ENCODE data around the gene MFGE8.

Gene MFGE8

DNA sequence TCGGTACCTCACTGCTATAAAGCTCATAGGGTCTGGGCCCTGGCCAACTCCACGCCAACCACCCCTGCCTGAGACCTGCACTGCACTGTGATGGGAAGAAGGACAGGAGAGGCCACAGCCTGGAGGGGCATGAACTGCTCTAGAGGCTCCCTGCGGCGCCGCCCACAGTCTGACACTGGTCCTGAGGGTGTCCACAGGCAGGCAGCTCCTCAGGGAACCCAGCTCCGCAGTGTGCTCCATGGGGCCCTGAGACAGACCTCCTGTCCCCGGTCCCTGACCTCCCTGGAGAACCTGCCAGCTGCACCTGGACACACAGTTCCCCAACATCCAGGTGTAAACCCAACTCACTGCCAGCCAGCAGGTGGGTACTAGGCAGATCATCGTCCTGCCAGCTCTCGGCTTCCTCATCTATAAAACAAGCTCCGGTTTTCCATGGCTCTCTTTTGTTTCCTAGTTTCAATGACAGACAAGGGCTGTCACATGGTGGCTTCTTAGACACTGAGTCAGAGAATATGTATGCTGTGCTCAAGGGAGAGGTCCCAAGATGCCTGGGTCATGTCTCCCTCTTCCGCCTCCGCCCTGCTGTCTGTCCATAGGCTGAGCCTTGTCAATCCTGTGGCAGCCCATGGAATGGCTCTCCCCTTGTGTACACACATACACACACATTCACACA is 12.7 kb downstream of the MFGE8 start:
- in situ Hi-C loops (cut with HindIII; ENCODE audit: low pct_ligation_motif_present, low sequenced_read_pairs): loop anchor here (25.0 kb wide), 1 partner anchor 112 kb away; no protein-coding TSS in a partner anchor
- peak; percentile 84 for DNase-seq
- TF ChIP-seq, protein P1, sequence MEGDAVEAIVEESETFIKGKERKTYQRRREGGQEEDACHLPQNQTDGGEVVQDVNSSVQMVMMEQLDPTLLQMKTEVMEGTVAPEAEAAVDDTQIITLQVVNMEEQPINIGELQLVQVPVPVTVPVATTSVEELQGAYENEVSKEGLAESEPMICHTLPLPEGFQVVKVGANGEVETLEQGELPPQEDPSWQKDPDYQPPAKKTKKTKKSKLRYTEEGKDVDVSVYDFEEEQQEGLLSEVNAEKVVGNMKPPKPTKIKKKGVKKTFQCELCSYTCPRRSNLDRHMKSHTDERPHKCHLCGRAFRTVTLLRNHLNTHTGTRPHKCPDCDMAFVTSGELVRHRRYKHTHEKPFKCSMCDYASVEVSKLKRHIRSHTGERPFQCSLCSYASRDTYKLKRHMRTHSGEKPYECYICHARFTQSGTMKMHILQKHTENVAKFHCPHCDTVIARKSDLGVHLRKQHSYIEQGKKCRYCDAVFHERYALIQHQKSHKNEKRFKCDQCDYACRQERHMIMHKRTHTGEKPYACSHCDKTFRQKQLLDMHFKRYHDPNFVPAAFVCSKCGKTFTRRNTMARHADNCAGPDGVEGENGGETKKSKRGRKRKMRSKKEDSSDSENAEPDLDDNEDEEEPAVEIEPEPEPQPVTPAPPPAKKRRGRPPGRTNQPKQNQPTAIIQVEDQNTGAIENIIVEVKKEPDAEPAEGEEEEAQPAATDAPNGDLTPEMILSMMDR (IDR thresholded peaks at IDR 0.05; ENCODE audit: low read depth, low read length, missing control alignments): no peak
- peak overlapping the region; percentile 80 for H3K27ac ChIP-seq
- peaks cover 12% of the 10 kb centered on the region for H3K36me3 ChIP-seq (replicated peaks)
- no peaks in the 10 kb centered on the region for H3K27me3 ChIP-seq (replicated peaks)
- no peak overlapping the region for H3K4me3 ChIP-seq (ENCODE audit: low read depth, low read length)

DNA sequence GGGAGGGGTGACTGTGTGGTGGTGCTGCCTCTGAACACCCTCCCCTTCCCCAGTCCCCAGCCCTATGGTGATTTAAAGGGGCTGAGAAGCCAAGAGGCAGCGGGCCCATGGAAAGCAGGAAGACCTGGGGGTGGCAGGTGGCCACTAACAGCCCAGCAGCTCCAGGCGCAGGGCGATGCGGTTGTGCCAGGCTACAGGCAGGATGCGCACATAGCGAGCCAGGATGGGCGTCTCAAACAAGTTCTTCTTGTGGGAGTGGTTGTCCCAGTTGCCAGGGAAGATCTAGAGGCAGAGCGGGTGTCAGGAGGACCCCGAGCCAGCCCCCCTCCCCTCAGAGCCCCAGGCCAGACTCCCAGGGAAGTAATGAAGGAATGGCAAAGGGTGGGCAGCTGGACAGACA is 13.9 kb downstream of the MFGE8 start:
- TF ChIP-seq, protein P1 (IDR thresholded peaks at IDR 0.05; ENCODE audit: low read depth, low read length, missing control alignments): no peak

DNA sequence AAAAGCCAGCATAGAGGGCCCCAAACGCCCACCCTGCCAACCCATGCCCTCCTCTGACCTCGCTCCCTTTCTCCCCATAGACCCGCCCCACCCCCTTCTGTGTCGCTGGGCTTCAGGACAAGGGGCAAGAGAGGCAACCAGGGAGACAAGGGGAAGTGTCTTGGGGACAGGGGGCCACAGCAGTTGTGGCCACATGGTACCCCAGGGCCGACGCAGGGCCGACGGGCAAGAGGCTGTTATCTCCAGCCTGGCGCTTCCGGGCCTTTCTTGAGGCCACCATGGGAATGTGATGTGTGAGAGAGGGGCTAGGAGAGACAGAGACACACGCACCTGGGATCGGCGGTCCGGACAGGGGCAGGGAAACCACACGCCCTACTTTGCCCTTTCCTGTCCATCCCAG is 14.4 kb downstream of the MFGE8 start:
- no peak for DNase-seq
- H3K27me3 ChIP-seq (replicated peaks): no peaks in the 10 kb centered on the region
- no peak overlapping the region for H3K27ac ChIP-seq
- in situ Hi-C loops (cut with HindIII; ENCODE audit: low pct_ligation_motif_present, low sequenced_read_pairs): no loop called here
- no peak overlapping the region for H3K4me3 ChIP-seq (ENCODE audit: low read depth, low read length)
- TF ChIP-seq, protein P1 (IDR thresholded peaks at IDR 0.05; ENCODE audit: low read depth, low read length, missing control alignments): no peak
- H3K36me3 ChIP-seq (replicated peaks): peaks cover 5% of the 10 kb centered on the region

More for the DNA sequence above, 13.9 kb downstream of the MFGE8 start:
- peaks cover 6% of the 10 kb centered on the region for H3K36me3 ChIP-seq (replicated peaks)
- H3K27me3 ChIP-seq (replicated peaks): no peaks in the 10 kb centered on the region
- in situ Hi-C loops (cut with HindIII; ENCODE audit: low pct_ligation_motif_present, low sequenced_read_pairs): no loop called here
- H3K27ac ChIP-seq: no peak overlapping the region
- no peak overlapping the region for H3K4me3 ChIP-seq (ENCODE audit: low read depth, low read length)
- DNase-seq: no peak

DNA sequence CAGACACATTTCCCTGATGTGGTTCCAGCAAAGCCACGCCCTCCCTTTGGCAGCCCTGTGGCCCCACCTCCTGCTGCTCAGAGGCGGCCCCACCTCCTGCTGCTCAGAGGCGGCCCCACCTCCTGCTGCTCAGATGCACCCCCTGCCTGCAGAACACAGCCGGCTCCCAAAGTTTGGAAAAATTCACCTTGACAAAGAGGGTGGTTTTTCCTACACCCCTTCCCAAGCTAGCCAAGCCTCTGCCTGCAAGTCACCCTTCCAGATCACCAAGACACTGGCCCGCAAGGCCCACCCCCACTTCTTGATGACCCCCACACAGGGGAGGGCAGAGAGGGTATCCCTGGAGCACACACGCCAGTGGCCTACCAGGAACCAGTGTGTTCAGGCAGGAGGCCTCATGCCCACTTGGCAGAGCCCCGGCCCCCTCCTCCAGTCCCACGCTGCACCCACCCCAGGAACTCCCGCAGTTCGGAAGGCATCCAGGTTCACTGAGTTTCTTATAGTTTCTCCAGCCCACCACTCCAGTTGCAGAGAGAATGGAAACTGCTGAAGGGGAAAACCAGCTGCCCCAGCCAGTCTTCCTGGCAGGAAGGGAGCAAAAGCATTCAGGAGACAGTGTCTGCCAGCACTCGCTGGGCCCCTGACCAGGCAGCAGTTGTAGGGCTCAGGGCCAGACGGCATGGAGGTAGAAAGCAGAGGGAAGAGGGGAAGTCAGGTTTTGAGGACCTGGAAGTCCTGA is 15.6 kb downstream of the MFGE8 start:
- in situ Hi-C loops (cut with HindIII; ENCODE audit: low pct_ligation_motif_present, low sequenced_read_pairs): no loop called here
- H3K36me3 ChIP-seq (replicated peaks): peaks cover 4% of the 10 kb centered on the region
- H3K27me3 ChIP-seq (replicated peaks): no peaks in the 10 kb centered on the region
- no peak overlapping the region for H3K27ac ChIP-seq
- DNase-seq: peak; percentile 85
- H3K4me3 ChIP-seq (ENCODE audit: low read depth, low read length): no peak overlapping the region
- TF ChIP-seq, protein P1 (IDR thresholded peaks at IDR 0.05; ENCODE audit: low read depth, low read length, missing control alignments): peak; percentile 84

DNA sequence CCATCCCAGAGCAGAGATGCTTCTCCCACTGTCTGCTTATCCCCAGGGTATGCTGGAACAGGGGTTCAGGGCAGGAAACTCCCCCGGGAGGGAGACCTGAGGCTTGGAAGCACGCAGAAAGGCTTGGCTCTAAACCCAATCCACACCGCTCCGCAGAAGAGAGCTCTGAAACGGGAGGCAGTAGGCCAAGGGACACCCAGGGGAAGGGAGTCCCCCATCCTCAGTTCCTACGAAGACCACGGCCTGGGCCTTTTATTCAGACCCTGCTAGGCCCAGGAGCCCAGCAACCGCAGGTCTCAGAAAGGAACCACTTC is 16.1 kb downstream of the MFGE8 start:
- peaks cover 4% of the 10 kb centered on the region for H3K36me3 ChIP-seq (replicated peaks)
- H3K27ac ChIP-seq: no peak overlapping the region
- TF ChIP-seq, protein P1 (IDR thresholded peaks at IDR 0.05; ENCODE audit: low read depth, low read length, missing control alignments): no peak
- DNase-seq: no peak
- in situ Hi-C loops (cut with HindIII; ENCODE audit: low pct_ligation_motif_present, low sequenced_read_pairs): no loop called here
- H3K27me3 ChIP-seq (replicated peaks): no peaks in the 10 kb centered on the region
- no peak overlapping the region for H3K4me3 ChIP-seq (ENCODE audit: low read depth, low read length)

Data from brain microvascular endothelial cell (primary cell).